ENCODE results near the gene PKN2. TPM values are rescaled to one million over a fixed set of nuclear protein-coding genes. Genes with fewer than 3 reads are reported as not detected.
"Not testable (repeated sequence)": the region's sequence is repeated elsewhere in the genome, so short reads cannot be mapped to it uniquely, and the experiment has no call there.

The PKN2 gene
- total RNA-seq, 1 donor from 2014 or later, result 23.8 TPM

DNA sequence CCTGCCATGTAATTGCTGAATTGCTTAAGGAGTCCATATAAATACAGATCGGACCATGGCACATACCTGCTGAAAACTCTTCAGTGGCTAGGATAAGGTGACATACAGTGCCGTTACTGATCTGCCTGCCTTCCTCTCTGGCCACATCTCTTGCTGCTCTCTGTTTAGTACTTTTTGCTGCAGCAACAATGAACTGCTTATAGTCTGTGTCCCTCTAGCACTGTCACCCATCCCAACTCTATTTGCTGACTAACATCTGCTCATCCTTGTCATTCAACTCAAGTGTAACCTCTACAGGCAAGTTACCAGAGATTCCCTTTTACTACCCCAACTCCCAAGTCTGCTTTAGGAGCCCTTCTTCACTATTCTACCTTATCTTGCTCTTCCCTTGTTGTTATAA, 141.6 kb downstream of the PKN2 start:
- Mint-ChIP-seq H3K27me3 (ENCODE audit: insufficient read depth) (no peaks in the 10 kb centered on the region), H3K9me3 (no peaks in the 10 kb centered on the region), H3K4me3 (no peak overlapping the region), H3K4me1 (ENCODE audit: low read depth) (no peaks in the 10 kb centered on the region), H3K27ac (no peak overlapping the region), H3K36me3 (ENCODE audit: low read depth) (peaks cover 13% of the 10 kb centered on the region)
- intact Hi-C loops (cut with micrococcal nuclease), result no loop called here
- DNase-seq (ENCODE audit: low spot score), result no peak

DNA sequence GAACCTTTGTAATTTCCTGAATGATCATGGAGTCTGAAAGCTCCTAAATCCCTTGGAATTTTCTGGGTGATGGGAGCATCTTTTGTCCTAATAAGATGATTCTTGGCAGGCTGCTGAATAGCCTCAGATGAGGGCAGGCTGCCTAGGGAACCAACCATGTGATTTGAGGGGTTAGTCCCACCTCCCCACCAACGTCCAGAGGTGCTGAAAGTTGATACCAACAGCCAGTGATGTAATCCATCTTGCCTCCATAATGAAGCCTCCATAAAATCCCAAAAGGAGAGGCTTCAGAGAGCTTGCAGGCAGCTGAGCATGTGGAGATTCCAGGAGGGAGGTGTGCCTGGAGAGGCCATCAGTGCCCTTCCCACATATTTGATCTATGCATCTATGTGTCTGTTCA, 163.6 kb downstream of the PKN2 start:
- DNase-seq (ENCODE audit: low spot score), result no peak
- no peaks in the 10 kb centered on the region for H3K4me1 Mint-ChIP-seq (ENCODE audit: low read depth)
- no peaks in the 10 kb centered on the region for H3K27me3 Mint-ChIP-seq (ENCODE audit: insufficient read depth)
- H3K27ac Mint-ChIP-seq, result no peak overlapping the region
- no peaks in the 10 kb centered on the region for H3K9me3 Mint-ChIP-seq
- H3K36me3 Mint-ChIP-seq (ENCODE audit: low read depth), result peaks cover 7% of the 10 kb centered on the region
- intact Hi-C loops (cut with micrococcal nuclease), result no loop called here
- H3K4me3 Mint-ChIP-seq, result no peak overlapping the region

DNA sequence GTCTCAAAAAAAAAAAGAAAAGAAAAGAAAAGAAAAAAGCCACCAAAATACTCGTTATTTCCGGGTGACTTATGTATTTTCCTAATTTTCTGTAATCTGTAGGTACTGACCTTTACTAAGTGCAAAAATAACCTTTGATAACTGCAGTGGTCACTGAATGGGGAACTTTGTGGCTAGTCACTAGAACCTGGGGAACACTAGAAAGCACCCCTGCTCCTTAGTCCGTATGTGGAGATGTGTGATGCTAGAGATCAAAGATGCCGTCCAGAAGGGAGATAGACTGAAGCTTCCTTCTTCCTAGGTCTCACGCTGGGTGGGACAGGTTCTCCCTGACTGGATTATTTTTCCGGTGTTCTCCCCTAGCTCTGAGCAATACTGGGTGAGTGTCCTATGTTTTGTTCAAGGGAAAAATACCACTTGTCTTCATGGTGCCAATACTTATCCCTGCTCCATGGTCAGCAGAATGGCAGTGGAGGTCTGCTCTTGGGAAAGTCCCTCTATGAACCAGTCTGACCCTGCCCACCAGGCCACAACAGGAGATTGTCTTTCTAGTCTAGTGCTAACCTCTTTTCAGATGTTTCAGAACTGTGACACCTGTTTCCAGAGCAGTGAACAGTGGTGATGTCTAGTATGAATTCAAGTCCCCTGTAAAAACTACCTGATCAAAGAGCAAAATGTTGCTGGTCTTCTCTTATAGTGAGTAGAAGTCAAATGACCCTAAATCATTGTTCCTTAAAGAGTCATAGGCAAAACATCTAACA, 167.4 kb downstream of the PKN2 start:
- Mint-ChIP-seq H3K4me1 (ENCODE audit: low read depth) (no peaks in the 10 kb centered on the region), H3K36me3 (ENCODE audit: low read depth) (peaks cover 26% of the 10 kb centered on the region), H3K27ac (no peak overlapping the region), H3K27me3 (ENCODE audit: insufficient read depth) (no peaks in the 10 kb centered on the region), H3K9me3 (no peaks in the 10 kb centered on the region), H3K4me3 (no peak overlapping the region)
- intact Hi-C loops (cut with micrococcal nuclease), result no loop called here
- no peak for DNase-seq (ENCODE audit: low spot score)

DNA sequence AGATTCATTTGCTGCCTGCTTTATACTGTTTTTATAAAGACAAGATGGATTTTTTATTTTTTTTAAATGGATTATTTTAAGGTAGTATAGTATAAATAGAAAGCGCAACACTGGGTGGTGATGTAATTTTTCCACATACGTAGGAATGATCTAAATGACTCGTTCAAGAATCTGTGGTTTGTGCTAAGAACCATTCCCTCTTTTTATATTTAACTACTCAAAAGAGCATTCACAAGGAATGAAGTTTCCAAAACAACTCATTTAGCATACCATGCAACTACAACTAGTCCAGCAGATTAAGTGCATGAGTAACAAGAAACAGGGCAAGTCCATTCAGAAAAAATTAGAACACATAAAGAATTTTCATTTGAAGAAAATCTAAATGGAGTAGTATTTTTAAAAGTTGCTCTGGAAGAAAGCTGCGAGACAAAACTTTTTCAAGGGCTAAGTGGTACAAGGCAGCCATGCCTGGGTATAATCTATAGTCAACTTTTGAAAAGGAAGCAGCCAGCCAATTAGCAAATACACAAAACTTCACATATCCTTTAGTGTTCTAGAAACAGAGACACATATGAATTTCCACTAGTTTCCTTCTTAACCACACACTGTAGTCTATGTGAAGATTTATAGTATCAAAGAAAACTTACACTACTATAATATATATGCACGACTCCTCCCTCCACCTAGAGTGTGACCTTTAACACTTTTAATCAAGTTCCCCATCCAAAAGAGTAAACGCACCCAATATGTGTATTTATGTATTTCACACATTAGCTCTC, 183.9 kb downstream of the PKN2 start:
- no peak for DNase-seq (ENCODE audit: low spot score)
- peak overlapping the region; percentile 60 for H3K4me3 Mint-ChIP-seq
- H3K4me1 Mint-ChIP-seq (ENCODE audit: low read depth), result peaks cover 35% of the 10 kb centered on the region
- H3K27me3 Mint-ChIP-seq (ENCODE audit: insufficient read depth), result no peaks in the 10 kb centered on the region
- intact Hi-C loops (cut with micrococcal nuclease), result loop anchor here (1.0 to 5.0 kb wide), 5 partner anchors 23 to 1536 kb away; partner anchors contain the start of genes GTF2B and PKN2
- H3K9me3 Mint-ChIP-seq, result no peaks in the 10 kb centered on the region
- peaks cover 18% of the 10 kb centered on the region for H3K36me3 Mint-ChIP-seq (ENCODE audit: low read depth)
- peak overlapping the region; percentile 87 for H3K27ac Mint-ChIP-seq

DNA sequence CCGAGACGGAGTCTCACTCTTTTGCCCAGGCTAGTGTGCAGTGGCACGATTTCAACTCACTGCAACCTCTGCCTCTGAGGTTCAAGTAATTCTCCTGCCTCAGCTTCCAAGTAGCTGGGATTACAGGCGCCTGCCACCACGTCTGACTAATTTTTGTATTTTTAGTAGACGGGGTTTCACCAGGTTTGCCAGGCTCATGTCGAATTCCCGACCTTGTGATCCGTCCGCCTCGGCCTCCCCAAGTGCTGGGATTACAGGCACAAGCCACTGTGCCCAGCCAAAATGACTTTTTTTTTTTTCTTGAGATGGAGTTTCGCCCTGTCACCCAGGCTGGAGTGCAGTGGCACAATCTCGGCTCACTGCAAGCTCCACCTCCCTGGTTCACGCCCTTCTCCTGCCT, 185.6 kb downstream of the PKN2 start:
- not testable (repeated sequence) for H3K4me3 Mint-ChIP-seq; H3K27me3 Mint-ChIP-seq (ENCODE audit: insufficient read depth); DNase-seq (ENCODE audit: low spot score); H3K27ac Mint-ChIP-seq; H3K9me3 Mint-ChIP-seq
- H3K36me3 Mint-ChIP-seq (ENCODE audit: low read depth), result peaks cover 15% of the 10 kb centered on the region
- peaks cover 34% of the 10 kb centered on the region for H3K4me1 Mint-ChIP-seq (ENCODE audit: low read depth)
- intact Hi-C loops (cut with micrococcal nuclease), result loop anchor here (5.0 kb wide), 3 partner anchors 127 to 1537 kb away; no protein-coding TSS in a partner anchor

DNA sequence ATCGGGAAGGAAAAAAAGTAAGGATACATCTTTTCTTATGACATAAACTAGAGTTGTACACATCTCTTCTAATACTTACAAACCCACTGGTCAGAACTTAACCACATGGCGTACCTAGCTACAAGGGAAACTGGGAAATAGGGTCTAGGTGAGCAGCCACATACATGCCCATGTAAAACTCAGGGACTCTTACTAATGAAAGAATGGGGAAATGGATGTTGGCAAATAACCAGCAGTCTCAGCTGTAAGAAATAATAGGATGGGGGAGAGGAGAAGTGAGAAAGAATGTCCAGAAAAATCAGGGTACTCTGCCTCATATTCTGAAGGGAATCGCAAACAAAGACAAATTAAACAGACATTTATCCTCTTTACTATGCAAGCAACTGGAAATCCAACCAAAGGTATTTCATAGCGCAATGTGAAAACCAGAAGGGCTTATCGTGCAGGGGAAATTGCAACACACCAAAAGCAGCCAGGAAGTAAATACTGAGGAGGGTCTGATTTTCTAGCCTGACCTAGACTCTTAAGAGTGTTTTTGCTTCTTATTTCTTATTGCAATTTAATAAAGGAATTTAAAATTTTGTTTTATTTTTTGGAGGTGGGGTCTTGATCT, 189.8 kb downstream of the PKN2 start:
- Mint-ChIP-seq H3K27me3 (ENCODE audit: insufficient read depth) (no peaks in the 10 kb centered on the region), H3K27ac (no peak overlapping the region), H3K9me3 (no peaks in the 10 kb centered on the region), H3K4me1 (ENCODE audit: low read depth) (peaks cover 23% of the 10 kb centered on the region), H3K36me3 (ENCODE audit: low read depth) (peaks cover 17% of the 10 kb centered on the region), H3K4me3 (no peak overlapping the region)
- DNase-seq (ENCODE audit: low spot score), result no peak
- intact Hi-C loops (cut with micrococcal nuclease), result no loop called here

DNA sequence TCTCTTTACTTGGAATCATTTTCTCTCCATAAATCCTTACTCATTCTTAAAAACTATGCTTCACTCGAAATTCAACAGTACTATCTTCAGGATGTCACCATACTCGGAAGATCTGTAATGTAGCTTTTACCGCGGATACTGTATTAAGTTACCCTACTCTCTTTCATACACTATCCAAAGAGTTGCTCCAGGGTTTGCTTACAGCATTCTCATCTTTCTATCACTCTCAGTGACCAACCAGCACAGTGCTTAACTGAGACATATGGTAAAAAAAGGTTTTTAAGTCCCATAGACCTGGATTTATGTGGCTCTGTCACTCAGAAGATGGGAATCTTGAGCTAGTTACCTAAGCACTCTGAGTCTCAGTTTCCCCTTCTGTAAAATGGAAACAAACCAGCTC, 191.5 kb downstream of the PKN2 start:
- H3K4me3 Mint-ChIP-seq, result no peak overlapping the region
- H3K9me3 Mint-ChIP-seq, result no peaks in the 10 kb centered on the region
- H3K4me1 Mint-ChIP-seq (ENCODE audit: low read depth), result peaks cover 18% of the 10 kb centered on the region
- no peak overlapping the region for H3K27ac Mint-ChIP-seq
- intact Hi-C loops (cut with micrococcal nuclease), result no loop called here
- DNase-seq (ENCODE audit: low spot score), result no peak
- H3K27me3 Mint-ChIP-seq (ENCODE audit: insufficient read depth), result no peaks in the 10 kb centered on the region
- H3K36me3 Mint-ChIP-seq (ENCODE audit: low read depth), result peaks cover 19% of the 10 kb centered on the region

DNA sequence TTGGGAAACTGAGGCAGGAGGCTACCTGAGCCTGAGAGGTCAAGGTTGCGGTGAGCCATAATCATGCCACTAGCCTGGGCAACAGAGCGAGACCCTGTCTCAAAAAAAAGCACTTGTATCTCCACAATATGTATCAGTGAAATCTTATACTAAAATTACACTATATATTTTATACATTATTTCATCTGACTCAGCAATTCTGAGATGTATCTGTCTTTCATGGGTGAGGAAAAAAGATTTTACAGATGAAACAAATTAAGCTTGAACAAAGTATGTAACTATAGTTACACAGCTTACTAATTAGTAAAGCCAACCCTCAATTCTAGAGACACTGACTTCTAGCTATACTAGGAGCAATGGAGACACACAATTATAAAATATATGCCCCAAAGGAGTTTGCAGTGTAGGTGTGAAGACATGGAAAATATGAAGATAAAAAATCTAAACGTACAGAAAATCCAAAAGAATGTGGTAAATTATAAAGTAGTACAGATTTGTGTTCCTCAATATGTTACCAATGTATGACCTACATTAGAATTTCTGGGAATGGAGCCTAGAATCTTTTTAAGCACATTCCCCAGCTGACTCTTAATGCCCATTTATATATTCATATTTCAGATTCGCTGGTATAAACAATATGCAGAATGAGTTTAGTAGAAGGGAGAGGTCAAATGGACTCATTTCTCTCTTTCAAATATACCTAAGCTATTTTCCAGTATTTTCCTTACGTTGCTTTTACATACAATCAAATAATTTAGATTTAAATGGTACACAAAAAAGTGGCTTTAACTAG, 192.7 kb downstream of the PKN2 start:
- no peak overlapping the region for H3K27ac Mint-ChIP-seq
- no peak overlapping the region for H3K4me3 Mint-ChIP-seq
- H3K36me3 Mint-ChIP-seq (ENCODE audit: low read depth), result peaks cover 19% of the 10 kb centered on the region
- no peak for DNase-seq (ENCODE audit: low spot score)
- H3K9me3 Mint-ChIP-seq, result no peaks in the 10 kb centered on the region
- intact Hi-C loops (cut with micrococcal nuclease), result loop anchor here (1.0 to 2.0 kb wide), 4 partner anchors 76 to 268 kb away; no protein-coding TSS in a partner anchor
- H3K4me1 Mint-ChIP-seq (ENCODE audit: low read depth), result peaks cover 18% of the 10 kb centered on the region
- no peaks in the 10 kb centered on the region for H3K27me3 Mint-ChIP-seq (ENCODE audit: insufficient read depth)

DNA sequence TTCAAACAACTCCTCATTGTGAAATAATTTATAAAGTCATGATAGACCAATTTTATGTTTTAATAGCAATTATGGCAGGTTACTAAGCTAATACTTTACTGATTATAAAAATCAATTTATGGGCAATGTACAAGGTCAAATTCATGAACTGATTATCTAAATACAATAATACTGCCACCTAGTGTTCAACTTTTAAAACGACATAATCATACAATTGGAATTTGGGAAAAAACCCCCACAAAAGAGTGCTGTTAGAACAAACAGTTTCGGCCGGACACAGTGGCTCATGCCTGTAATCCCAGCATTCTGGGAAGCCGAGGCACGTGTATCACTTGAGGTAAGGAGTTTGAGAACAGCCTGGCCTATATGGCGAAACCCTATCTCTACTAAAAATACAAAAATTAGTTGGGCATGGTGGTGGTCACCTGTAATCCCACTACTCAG, 193.3 kb downstream of the PKN2 start:
- Mint-ChIP-seq H3K9me3 (no peaks in the 10 kb centered on the region), H3K36me3 (ENCODE audit: low read depth) (peaks cover 21% of the 10 kb centered on the region), H3K27ac (no peak overlapping the region), H3K27me3 (ENCODE audit: insufficient read depth) (no peaks in the 10 kb centered on the region), H3K4me3 (no peak overlapping the region), H3K4me1 (ENCODE audit: low read depth) (peaks cover 22% of the 10 kb centered on the region)
- intact Hi-C loops (cut with micrococcal nuclease), result loop anchor here (1.0 to 2.0 kb wide), 4 partner anchors 77 to 269 kb away; no protein-coding TSS in a partner anchor
- DNase-seq (ENCODE audit: low spot score), result no peak

DNA sequence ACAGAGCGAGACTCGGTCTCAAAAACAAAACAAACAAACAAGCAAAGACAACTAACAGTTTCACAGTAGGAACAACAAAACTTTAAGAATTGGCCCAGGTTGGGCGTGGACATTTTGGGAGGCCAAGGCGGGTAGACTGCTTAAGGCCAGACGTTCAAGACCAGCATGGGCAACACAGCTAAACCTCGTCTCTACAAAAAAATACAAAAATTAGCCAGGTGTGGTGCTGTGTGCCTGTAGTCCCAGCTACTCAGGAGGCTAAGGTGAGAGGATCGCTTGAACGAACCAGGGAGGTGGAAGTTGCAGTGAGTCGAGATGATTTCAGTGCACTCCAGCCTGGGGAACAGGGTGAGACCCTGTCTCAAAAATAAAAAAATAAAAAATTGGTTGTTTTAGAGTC, 193.8 kb downstream of the PKN2 start:
- Mint-ChIP-seq H3K36me3 (ENCODE audit: low read depth) (peaks cover 21% of the 10 kb centered on the region), H3K4me3 (no peak overlapping the region), H3K27me3 (ENCODE audit: insufficient read depth) (no peaks in the 10 kb centered on the region), H3K9me3 (no peaks in the 10 kb centered on the region), H3K4me1 (ENCODE audit: low read depth) (peaks cover 27% of the 10 kb centered on the region), H3K27ac (no peak overlapping the region)
- intact Hi-C loops (cut with micrococcal nuclease), result loop anchor here (1.0 to 2.0 kb wide), 4 partner anchors 78 to 269 kb away; no protein-coding TSS in a partner anchor
- DNase-seq (ENCODE audit: low spot score), result no peak

DNA sequence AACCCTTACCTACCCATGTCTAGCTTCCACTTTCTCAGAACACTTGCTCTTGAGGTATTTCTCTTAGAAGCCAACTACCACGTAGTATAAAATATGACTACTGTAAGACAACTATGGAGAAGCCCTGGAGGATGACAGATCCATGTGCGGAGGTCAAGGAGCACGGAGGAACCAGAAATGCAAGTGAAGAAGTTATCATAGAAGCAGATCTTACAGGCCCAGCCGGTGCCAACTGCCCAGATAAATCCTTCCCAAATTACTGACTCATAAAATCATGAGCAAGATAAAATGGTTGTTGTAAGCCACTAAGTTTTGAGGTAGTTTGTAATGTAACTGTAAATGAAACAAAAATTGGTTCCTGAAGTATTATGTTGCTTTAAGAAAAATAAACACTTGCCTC, 194.7 kb downstream of the PKN2 start:
- intact Hi-C loops (cut with micrococcal nuclease), result no loop called here
- Mint-ChIP-seq H3K4me1 (ENCODE audit: low read depth) (peaks cover 31% of the 10 kb centered on the region), H3K4me3 (no peak overlapping the region), H3K27me3 (ENCODE audit: insufficient read depth) (no peaks in the 10 kb centered on the region), H3K36me3 (ENCODE audit: low read depth) (peaks cover 18% of the 10 kb centered on the region), H3K9me3 (no peaks in the 10 kb centered on the region), H3K27ac (no peak overlapping the region)
- DNase-seq (ENCODE audit: low spot score), result no peak

DNA sequence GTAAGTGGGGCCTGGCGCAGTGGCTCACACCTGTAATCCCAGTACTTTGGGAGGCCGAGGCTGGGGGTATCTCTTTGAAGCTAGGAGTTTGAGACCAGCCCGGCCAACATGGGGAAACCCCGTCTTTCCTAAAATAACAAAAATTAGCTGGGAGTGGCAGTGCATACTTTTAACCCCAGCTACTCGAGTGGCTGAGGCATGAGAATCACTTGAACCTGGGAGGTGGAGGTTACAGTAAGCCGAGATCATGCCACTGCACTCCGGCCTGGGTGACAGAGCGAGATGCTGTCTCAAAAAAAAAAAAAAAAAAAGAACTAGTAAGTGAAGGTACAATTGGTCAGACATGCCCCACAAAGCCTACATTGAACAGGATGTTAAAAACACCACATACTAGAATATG, 196.6 kb downstream of the PKN2 start:
- H3K4me3 Mint-ChIP-seq; H3K9me3 Mint-ChIP-seq; intact Hi-C loops (cut with micrococcal nuclease); H3K27me3 Mint-ChIP-seq (ENCODE audit: insufficient read depth); DNase-seq (ENCODE audit: low spot score); H3K27ac Mint-ChIP-seq: not testable (repeated sequence)
- H3K4me1 Mint-ChIP-seq (ENCODE audit: low read depth), result peaks cover 24% of the 10 kb centered on the region
- H3K36me3 Mint-ChIP-seq (ENCODE audit: low read depth), result peaks cover 14% of the 10 kb centered on the region
